GM19463 (cell line): ENCODE results near the gene XIAP.
"Not testable (repeated sequence)": the region's sequence is repeated elsewhere in the genome, so short reads cannot be mapped to it uniquely, and the experiment has no call there.

Source experiments
- ATAC-seq: cut with Tn5 transposase; IDR thresholded peaks from one replicate; pipeline ENCODE4 v1.9.1; 2021; ENCODE audit warnings: mild to moderate bottlenecking, moderate library complexity; ENCODE audit not compliant: unreplicated experiment

Gene XIAP

DNA sequence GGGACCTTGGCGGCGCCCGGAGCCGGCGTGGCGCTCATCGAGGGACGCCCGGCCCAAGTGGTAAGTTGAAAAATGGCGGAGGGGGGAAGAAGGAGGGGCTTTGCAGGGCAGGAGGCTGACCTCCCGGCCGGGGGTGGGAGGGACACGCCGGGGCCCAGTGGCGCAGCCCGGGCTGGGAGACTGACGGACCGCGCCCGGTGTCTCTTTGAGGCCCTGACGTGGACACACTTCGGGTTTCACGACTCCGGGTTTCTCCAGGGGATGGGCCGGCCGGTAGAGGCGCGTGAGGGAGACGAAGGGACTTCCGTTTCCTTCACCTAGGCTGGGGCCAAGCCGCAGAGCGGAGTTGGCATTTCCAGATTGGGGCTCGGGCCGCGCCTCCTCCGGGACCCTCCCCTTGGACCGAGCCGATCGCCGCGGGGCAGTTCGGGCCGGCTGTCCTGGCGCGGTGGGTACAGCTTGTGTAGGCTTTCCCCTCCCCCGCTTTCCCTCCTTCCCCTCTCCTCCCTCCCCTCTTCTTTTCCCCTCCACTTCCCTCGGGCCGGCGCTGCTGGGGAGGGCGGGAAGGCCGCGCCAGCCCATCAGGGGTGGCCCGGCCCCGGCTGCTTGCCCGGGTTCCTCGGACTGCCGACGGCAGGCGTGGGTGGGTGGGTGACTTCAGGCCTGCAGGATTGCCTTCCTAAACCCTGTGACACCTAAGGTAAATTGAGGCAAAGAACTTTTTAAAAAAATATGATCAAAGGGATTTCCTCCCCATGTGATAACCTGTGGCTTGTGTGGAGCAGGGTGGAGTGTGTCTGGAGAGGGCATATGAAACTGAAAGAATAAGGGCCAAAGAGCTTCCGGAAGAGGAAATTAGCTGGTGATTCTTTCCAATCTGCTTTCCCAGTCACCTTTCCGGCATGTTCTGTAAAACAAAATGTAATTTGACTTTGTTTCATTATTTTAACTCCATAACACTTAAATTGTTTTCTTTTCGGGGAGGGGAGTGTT, at the start of gene XIAP:
Gene XIAP, plus strand, starts transcription at position 208 of the 993 bp plus-strand sequence. CDS start 25,610 bp downstream, outside the sequence.
- ATAC-seq: peak; percentile 79

DNA sequence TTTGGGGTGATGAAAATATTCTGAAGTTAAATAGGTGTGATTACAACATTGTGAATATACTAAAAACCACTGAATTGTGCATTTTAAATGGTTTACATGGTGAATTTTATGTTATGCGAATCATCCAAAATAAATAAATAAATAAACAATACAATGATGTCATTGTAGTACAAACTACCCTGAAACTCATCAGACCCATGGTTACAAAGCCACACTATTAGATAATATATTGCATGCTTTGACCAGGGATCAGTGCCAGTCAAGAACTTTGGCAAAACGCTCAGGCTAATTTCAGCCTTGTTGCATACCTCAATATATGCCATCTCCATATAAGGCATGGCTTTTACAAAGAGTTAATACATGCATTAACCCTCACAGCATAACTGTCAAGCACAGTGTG, 45.5 kb upstream of the XIAP start:
- ATAC-seq: no peak

DNA sequence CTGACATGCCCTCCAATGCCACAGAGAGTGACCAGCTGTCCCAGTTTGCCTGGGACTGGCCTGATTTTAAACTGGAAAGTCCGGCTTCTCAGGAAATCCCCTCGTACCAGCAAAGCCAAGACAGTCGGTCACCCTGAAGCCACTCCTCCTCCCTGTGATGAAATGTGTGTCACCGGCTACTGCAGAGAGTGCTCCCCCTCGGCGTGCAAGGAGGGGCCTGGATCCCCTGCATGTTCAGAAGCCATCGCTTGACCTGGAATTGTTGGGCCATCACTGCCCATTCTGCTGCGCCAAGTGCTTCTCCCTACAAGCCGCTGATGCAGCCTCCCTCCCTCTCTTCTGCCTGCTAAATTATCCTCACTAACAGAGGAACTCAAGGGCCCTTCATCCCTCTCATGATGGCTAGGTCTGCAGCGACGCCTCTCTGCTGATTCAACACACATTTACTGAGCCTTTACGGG, 44.9 kb upstream of the XIAP start:
- ATAC-seq: peak; percentile 27

DNA sequence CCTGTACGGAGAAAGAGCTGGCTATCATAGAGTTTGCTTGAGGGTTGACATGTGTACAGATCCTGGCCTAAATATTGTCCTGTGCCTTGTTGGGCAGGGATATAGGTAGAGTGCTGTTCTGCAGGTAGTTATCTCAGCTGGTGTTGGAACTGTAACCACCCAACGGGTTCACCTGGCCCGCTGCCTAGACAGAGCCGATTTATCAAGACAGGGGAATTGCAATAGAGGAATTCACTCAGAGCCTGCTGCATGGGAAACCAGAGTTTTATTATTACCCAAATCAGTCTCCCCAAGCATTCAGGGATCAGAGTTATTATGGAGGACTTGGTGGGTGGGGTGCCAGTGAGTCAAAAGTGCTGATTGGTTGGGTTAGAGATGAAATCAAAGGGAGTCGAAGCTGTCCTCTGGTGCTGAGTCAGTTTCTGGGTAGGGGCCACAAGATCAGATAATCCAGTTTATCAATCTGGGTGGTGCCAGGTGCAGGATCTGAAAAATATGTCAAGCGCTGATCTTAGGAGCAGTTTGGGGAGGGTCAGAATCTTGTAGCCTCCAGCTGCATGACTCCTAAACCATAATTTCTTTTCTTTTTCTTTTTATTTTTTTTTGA, 42.5 kb upstream of the XIAP start:
- ATAC-seq: no peak

DNA sequence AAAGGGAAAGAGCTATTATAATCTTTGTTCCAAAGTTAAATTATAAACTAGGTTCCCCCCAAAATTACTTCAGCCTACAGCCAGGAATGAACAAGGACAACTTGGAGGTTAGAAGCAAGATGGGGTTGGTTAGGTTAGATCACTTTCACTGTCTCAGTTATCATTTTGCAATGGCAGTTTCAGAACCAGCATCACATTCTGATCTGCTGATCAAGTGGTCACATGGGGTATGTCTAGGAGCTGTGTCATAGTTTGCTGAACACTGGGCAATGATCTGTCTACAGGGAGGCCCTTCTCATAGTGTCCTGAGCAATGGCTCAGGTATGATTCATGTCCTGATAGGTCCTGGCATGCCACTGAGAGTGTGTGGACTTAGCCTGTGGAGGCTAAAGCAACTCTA, 41.6 kb upstream of the XIAP start:
- no peak for ATAC-seq

DNA sequence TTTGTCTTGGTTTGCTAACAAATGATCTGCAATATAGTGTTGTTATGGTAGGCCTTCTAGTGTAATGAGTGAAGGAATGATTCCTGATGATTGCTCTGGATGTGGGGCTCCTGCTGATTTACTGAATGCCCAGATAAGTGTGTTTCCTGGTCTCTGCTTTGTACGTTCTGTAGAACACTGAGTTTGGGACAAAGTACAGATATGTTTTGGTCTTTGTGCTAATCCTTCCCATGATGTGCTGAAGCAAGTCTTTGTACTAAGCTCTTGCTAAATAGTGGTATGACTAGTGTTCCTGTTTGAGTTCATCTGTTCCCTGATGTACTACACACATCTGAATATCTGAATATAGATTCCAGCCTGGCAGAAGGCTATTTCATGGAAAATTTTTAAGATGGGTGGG, 36.9 kb upstream of the XIAP start:
- no peak for ATAC-seq

DNA sequence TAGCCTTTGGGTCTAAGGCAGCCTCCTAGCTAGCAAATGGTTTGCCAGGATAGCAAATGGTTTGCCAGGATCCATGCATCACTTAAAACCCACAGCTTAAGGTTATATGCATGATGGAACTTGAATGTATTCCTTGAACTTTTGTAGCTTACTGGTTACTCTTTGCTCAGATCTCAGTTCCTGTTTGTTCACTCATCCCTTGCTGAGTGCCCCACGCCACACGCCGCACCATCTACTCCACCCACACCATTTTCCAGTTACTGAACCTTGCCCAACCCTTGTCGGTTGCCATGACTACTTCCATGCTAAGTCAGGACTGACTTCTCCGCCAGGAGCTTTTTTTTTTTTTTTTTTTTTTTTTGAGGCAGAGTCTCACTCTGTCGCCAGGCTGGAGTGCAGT, 29.5 kb upstream of the XIAP start:
- peak; percentile 87 for ATAC-seq

DNA sequence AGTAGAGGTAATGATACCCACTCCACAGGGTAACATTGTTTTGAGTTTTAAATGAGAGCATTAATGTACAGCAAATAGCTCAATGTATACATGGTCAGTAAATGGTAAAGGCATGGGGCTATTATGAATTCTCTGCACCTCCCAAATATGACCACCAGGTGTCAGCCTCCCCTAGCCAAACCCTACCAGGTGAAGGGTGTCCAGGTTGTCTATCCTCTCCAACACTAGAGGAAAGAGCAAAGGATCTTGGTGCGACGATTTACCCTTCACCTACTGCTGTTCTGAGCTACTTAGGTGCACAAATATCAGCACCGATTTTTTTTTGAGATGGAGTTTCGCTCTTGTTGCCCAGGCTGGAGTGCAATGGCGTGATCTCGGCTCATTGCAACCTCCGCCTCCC, 26.5 kb upstream of the XIAP start:
- peak; percentile 52 for ATAC-seq

DNA sequence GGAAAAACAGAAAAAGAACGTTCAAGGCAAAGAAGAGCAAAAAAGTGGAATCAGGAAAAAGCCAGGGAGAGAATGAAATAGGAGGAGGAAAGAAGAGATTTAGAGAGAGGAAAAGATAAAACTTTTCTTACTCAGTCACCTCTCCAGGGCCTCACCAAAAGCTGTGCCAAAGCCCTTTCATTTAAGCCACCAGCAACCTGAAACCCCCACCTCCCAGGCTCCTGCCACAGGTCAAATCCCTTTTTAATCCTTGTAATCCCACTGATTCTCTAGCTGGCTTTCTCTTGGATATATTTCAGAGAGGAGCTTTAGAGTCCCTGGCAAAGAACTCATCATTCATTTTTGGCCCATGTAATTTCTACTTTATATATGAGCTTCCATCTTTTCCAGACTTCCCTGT, 25.7 kb upstream of the XIAP start:
- ATAC-seq: no peak

DNA sequence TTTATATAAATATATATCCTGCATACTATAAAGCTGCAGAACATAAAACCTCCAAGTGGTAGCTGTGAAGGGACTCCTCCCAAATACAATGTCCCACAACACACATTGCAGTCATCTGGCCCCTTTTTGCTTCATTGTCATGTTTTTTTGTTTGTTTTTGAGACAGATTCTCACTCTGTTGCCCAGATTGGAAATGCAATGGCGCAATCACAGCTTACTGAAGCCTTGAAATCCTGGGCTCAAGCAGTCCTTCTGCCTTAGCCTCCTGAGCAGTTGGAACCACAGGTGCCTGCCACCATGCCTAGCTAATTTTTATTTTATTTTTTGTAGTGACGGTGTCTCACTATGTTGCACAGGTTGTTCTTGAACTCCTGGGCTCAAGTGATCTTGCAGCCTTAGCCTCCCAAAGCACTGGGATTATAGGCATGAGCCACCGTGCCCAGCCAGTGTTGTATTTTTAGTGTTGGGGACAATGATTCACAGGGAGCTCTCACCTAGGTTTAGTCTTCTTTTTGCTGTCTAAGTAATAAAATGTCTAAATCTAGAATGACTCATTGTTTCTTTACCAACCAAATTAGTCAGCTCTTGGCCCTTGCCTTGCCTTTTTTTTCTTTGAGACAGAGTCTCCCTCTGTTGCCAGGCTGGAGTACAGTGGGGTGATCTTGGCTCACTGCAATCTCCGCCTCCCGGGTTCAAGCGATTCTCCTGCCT, 24.0 kb upstream of the XIAP start:
- peak; percentile 62 for ATAC-seq

DNA sequence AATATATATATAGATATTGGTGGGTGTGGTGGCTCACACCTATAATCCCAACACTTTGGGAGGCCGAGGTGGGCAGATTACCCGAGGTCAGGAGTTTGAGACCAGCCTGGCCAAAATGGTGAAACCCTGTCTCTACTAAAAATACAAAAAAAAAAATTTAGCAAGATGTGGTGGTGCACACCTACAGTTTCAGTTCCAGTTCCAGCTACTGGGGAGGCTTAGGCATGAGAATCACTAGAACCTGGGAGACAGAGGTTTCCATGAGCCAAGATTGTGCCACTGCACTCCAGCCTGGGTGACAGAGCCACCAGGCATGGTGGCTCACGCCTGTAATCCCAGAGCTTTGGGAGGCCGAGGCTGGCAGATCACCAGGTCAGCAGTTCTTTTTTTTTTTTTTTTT, 14.7 kb upstream of the XIAP start:
- not testable (repeated sequence) for ATAC-seq

DNA sequence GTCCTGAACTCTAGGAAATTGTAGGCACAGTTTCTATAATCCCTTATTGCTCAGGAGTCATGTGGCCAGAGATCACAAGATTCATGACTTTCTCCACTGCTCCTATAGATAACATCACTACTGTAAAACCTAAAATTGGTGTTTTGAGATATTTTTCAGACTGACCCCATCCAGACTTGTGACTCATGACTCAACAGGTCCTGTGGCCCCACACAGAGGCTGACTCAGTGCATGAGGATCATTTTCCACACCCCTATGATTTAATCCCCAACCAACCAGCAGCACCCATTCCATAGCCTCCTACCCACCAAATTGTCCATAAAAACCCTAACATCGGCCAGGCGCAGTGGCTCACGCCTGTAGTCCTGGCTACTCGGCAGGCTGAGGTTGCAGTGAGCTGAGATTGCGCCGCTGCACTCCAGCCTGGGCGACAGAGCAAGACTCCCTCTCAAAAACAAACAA, 13.2 kb upstream of the XIAP start:
- no peak for ATAC-seq

DNA sequence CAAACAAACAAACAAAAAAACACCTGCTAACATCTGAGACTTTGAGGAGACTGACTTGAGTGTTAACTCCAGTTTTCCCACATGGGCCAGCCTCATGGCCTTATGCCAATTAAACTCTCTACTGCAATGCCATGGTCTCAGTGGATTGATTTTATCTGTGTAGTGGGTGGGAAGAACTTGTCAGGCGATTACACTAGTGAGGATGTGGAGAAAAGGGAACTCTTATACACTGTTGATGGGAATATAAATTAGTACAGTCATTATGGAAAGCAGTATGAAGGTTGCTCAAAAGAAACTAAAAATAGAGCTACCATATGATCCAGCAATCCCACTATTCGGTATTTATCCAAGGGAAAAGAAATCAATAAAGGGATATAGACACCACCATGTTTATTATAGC, 12.8 kb upstream of the XIAP start:
- ATAC-seq: no peak

DNA sequence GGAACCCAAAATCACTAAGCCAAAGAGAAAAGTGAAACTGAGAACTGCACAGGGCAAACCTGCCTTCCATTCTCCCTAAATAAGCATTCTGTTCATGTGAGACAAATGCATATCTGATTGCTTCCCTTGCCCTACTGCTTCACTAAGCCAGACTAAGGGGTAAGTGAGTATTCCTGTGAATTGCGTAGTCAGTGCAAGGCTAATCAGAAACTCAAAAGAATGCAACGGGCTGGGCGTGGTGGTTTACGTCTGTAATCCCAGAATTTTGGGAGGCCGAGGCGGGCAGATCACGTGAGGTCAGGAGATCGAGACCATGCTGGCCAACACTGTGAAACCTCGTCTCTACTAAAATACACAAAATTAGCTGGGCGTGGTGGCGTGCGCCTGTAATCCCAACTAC, 10.8 kb upstream of the XIAP start:
- ATAC-seq: no peak

DNA sequence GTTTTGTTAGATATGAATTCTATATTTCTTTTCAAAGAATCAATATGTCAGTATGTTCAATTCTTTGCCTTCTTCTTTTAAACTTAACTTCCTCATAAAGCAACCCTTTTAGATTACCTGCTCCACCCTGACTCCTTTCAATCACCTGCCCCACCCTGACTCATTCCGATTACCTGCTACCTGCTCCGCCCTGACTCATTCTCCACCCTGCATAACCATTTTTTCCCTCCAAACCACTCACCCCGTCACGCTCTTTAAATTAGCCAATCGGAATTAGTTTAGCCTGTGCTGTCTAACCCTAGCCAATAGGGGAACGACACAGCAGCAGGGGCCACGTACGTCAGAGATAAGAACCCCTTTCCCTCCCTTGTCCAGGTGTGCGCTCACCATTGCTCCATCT, 9.9 kb upstream of the XIAP start:
- not testable (repeated sequence) for ATAC-seq

DNA sequence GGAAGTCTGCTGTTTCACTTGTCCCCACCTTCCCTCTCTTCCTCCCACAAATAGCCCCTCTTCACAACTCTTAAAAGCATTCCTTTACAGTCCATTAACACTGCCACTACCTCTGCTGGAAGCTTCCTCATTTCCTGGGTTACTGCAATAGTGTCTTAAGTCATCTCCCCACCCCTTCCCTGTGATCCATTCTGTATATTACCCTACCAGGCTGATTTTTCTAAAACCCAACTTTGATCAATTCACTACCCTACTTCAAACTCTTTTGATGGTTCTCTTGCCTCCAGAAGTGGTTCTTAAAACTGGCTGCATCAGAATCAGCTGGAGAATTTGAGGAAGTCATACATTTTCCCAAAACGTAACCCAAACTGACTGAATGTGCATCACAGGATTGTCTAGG, 8.8 kb upstream of the XIAP start:
- no peak for ATAC-seq

DNA sequence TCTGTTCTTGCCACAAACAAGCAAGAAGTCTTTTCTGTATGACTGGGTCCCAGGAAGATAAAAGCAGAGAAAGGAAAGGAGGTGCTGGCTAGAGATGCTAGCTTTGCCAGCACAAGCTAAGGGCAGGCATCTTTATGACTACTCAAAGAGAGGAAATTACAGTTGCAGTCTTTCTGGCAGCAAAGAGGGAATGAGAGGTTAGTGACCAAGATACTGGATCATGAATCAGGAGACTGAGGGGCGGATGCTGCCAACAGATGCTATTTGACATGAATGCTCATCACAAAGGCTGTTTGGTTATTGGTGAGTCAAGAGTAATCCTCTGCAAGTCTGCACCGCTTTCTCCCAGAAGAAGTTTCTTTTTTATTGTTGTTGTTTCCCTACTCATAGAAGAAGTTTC, 5.5 kb upstream of the XIAP start:
- no peak for ATAC-seq

DNA sequence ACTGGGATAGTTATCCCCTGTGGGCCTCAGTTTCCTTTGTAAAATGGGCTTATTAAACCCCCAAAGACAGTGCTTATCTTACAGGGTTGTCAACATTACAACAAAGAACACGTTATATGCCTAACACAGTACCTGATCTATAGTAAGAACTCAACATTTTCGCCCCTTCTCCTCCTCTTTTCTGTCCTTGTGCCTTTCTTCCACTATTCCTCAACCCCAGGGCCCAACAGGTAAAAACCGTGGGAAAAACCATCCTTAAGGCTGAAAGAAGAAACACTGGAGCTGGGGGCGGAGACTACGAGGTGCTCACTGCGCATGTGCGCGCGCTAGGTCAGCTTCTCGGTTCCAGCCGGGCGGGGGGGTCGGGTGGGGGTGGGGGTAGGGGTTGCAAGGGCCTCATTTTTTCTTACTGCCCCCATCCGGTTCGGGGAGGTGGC, 426 bp upstream of the XIAP start:
- no peak for ATAC-seq

DNA sequence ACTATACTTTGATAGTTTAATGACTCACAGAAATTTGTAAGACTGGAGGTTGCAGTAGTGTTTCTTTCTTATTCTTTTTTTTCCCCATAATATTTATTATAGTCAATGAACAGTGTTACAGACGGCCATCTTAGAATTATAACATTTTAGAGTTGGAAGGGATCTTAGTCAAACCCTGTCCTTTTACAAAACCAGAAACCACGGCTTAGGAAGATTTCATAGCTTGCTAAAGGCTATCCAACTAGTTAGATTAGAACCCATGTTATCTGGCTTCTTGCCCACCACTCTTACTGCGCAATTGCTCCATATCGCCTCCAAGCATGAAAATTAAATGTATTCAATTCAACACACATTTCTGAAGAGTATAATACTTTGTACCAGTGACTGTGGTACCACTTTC, 1.1 kb downstream of the XIAP start:
- no peak for ATAC-seq

DNA sequence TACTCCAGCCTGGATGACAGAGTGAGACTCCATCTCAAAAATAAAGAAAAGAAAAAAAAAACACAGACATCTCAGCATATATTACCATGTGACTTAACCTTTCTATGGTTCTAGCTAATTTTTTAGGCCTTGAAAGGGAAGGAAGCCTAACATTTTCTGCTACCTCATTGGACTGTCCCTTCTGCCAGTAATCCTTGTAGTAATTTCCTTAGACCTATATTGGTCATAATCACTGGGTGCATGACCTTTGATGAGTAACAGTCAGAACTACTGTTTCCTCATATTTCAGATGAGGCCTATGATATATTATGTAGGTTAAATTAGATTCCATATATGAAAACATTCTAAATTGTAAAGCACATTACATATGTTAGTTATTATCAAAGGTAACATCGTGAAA, 9.6 kb downstream of the XIAP start:
- peak; percentile 64 for ATAC-seq

DNA sequence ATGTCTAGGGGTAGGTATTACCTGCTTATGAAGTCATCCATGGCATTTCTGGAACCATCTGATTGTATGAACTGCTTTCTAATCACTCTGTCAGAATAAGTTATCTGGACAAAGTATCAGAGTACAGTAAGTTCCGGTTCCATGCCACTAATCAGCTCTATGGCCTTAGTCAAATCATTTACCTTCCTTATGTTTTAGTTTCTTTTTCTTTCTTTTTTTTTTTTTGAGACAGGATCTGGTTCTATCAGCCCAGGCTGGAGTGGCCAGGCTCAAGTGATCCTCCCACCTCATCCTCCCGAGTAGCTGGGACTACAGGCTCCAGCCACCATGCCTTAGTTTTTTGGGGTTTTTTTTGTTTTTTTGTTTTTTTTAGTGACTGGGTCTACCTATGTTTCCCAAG, 11.5 kb downstream of the XIAP start:
- no peak for ATAC-seq
